HCT116 (cell line): ENCODE measurements around the gene CFAP45. TPM values are rescaled to one million over a fixed set of nuclear protein-coding genes. Genes with fewer than 3 reads are reported as not detected.

Experiments used
- ATAC-seq: fragments of 200-7000 bp; cut with Tn5 transposase; 2 replicates; pipeline ENCODE4 v1.9.1; 2020; ENCODE audit warnings: mild to moderate bottlenecking, moderate library complexity
- BruUV-seq: library from RNA; stranded (reverse); fragments of 400-500 nt; replicated peaks from 2 replicates; lab custom pipeline; 2021; lab: Mats Ljungman, UMichigan
- CTCF ChIA-PET: fragments of 300-600 bp; sonication (Branson Sonifier 250); formaldehyde crosslinking; loops from one replicate; lab custom pipeline; 2021; ENCODE audit warnings: antibody characterized with exemption; lab: Charles Lee
- POLR2A ChIA-PET: fragments of 300-600, 350-600 bp; sonication (Branson Sonifier 250); formaldehyde crosslinking; loops from one replicate; lab custom pipeline; 2021; ENCODE audit warnings: antibody characterized with exemption; lab: Charles Lee
- RAD21 ChIA-PET, 2 experiments: fragments of 300-600 bp; sonication (Branson Sonifier 250); formaldehyde crosslinking; loops; one replicate each; lab custom pipeline; 2023; ENCODE audit warnings: low total read pairs in 2 of 2; ENCODE audit not compliant: uncharacterized antibody in 2 of 2, unreplicated experiment in 2 of 2, low non-redundant PET in 1 of 2; lab: Charles Lee
- DNase-seq: peaks from one replicate; pipeline ENCODE4 v3.0.0-alpha.2; 2010; ENCODE audit warnings: low read depth, low spot score
- H2AFZ ChIP-seq: fragments of 200-600 bp; shearing (Covaris generic), sonication (generic); 2 replicates; pipeline ENCODE4 v1.6.1; 2017; ENCODE audit warnings: low read depth, mixed run types, mixed read lengths, antibody characterized with exemption, low read length; ENCODE audit not compliant: poor library complexity, severe bottlenecking
- H3K27ac ChIP-seq: 2 replicates; pipeline ENCODE4 v1.5.1; 2012; ENCODE audit warnings: low read depth, low read length
- H3K27me3 ChIP-seq: fragments of 200-600 bp; sonication (generic); 2 replicates; pipeline ENCODE4 v1.6.1; 2016; ENCODE audit warnings: mixed run types, low read length, mixed read lengths; ENCODE audit not compliant: insufficient read depth
- H3K36me3 ChIP-seq, 2 experiments: fragments of 200-500 bp in 1 of 2; fragments of 200-600 bp in 1 of 2; sonication (Bioruptor generic) in 1 of 2; sonication (generic) in 1 of 2; 2 replicates each; pipeline versions ENCODE4 v1.5.1 to v1.6.1; 2014 to 2016; ENCODE audit warnings: low read length in 2 of 2, inconsistent platforms in 1 of 2, mixed read lengths in 1 of 2, mixed run types in 1 of 2; ENCODE audit not compliant: insufficient read depth in 2 of 2, control insufficient read depth in 1 of 2
- H3K4me1 ChIP-seq, 2 experiments: fragments of 200-600 bp in 1 of 2; sonication (generic) in 1 of 2; 2 replicates each; pipeline versions ENCODE4 v1.5.1 to v1.6.1; 2012 to 2017; ENCODE audit warnings: low read length in 2 of 2, inconsistent platforms in 1 of 2, mild to moderate bottlenecking in 1 of 2, mixed read lengths in 1 of 2, mixed run types in 1 of 2, moderate library complexity in 1 of 2; ENCODE audit not compliant: insufficient read depth in 2 of 2, control insufficient read depth in 1 of 2
- H3K4me2 ChIP-seq: fragments of 200-600 bp; sonication (generic); 2 replicates; pipeline ENCODE4 v1.6.1; 2017; ENCODE audit warnings: mixed run types, low read length, mixed read lengths
- H3K4me3 ChIP-seq, 2 experiments: fragments of 200-600 bp in 1 of 2; sonication (generic) in 1 of 2; replicated peaks in 1 of 2; 2 replicates each; pipeline ENCODE4 v1.5.1; 2011 to 2016; ENCODE audit warnings: low read length in 2 of 2, control low read depth in 1 of 2, low read depth in 1 of 2, mild to moderate bottlenecking in 1 of 2, mixed read lengths in 1 of 2, mixed run types in 1 of 2
- H3K79me2 ChIP-seq: fragments of 200-600 bp; sonication (generic); 2 replicates; pipeline ENCODE4 v1.6.1; 2017; ENCODE audit warnings: mild to moderate bottlenecking, mixed run types, low read length, moderate library complexity, mixed read lengths; ENCODE audit not compliant: insufficient read depth
- H3K9ac ChIP-seq: fragments of 200-600 bp; sonication (generic); 2 replicates; pipeline ENCODE4 v1.6.1; 2016; ENCODE audit warnings: low read length, mixed read lengths
- H3K9me2 ChIP-seq: fragments of 200-600 bp; sonication (generic), shearing (Covaris generic); 2 replicates; pipeline ENCODE4 v1.6.1; 2017; ENCODE audit warnings: mixed run types, mild to moderate bottlenecking, moderate library complexity; ENCODE audit not compliant: insufficient read depth
- H3K9me3 ChIP-seq, 2 experiments: fragments of 200-500 bp in 1 of 2; fragments of 200-600 bp in 1 of 2; sonication (Bioruptor generic) in 1 of 2; sonication (generic) in 1 of 2; 2 replicates each; pipeline ENCODE4 v1.6.1; 2014 to 2017; ENCODE audit warnings: low read length in 2 of 2, mixed read lengths in 2 of 2, inconsistent platforms in 1 of 2, low read depth in 1 of 2, mild to moderate bottlenecking in 1 of 2, mixed run types in 1 of 2, moderate library complexity in 1 of 2; ENCODE audit not compliant: control insufficient read depth in 1 of 2, insufficient read depth in 1 of 2
- H4K20me1 ChIP-seq: fragments of 200-600 bp; sonication (generic), shearing (Covaris generic); 2 replicates; pipeline ENCODE4 v1.6.1; 2017; ENCODE audit warnings: mixed run types, mild to moderate bottlenecking, moderate library complexity; ENCODE audit not compliant: insufficient read depth
- CBX3 ChIP-seq: IDR thresholded peaks from 2 replicates; pipeline ENCODE4 v1.6.1; 2012; ENCODE audit warnings: low read depth
- CEBPB ChIP-seq: IDR thresholded peaks from 2 replicates; pipeline ENCODE4 v1.6.1; 2012; ENCODE audit warnings: low read depth
- EGR1 ChIP-seq: IDR thresholded peaks from 2 replicates; pipeline ENCODE4 v1.6.1; 2012; ENCODE audit warnings: low read depth
- EZH2 ChIP-seq: fragments of 200-600 bp; sonication (generic); IDR thresholded peaks from 2 replicates; pipeline ENCODE4 v1.6.1; 2017; ENCODE audit warnings: antibody characterized with exemption, mixed run types
- EZH2phosphoT487 ChIP-seq: fragments of 200-600 bp; IDR thresholded peaks from 2 replicates; pipeline ENCODE4 v1.6.1; 2018; ENCODE audit warnings: antibody characterized with exemption, borderline replicate concordance
- FOSL1 ChIP-seq: IDR thresholded peaks from 2 replicates; pipeline ENCODE4 v1.6.1; 2012; ENCODE audit warnings: low read depth
- POLR2AphosphoS5 ChIP-seq: IDR thresholded peaks from 2 replicates; pipeline ENCODE4 v1.6.1; 2011; ENCODE audit warnings: mild to moderate bottlenecking, low read depth, low read length, moderate library complexity
- SIN3A ChIP-seq: IDR thresholded peaks from 2 replicates; pipeline ENCODE4 v1.6.1; 2012; ENCODE audit warnings: low read depth
- SP1 ChIP-seq: IDR thresholded peaks from 2 replicates; pipeline ENCODE4 v1.6.1; 2012; ENCODE audit warnings: low read depth
- SRF ChIP-seq: IDR thresholded peaks from 2 replicates; pipeline ENCODE4 v1.6.1; 2012; ENCODE audit warnings: low read depth
- TCF7L2 ChIP-seq: IDR thresholded peaks from 2 replicates; pipeline ENCODE4 v1.7.0; 2011; ENCODE audit warnings: borderline replicate concordance, inconsistent platforms; ENCODE audit not compliant: insufficient read depth, insufficient read length; ENCODE audit errors: extremely low read depth
- YY1 ChIP-seq: IDR thresholded peaks from 2 replicates; pipeline ENCODE4 v1.6.1; 2011; ENCODE audit warnings: low read length, low read depth, moderate library complexity, mild to moderate bottlenecking; ENCODE audit not compliant: insufficient replicate concordance; ENCODE audit errors: extremely low read depth
- ZFX ChIP-seq: fragments of 450-650 bp; IDR thresholded peaks from 2 replicates; pipeline ENCODE4 v1.6.1; 2017
- ZNF274 ChIP-seq: fragments of 200-500 bp; sonication (Bioruptor generic); IDR thresholded peaks from 2 replicates; pipeline ENCODE4 v1.6.1; 2014; ENCODE audit warnings: mild to moderate bottlenecking, low read depth, low read length, inconsistent platforms
- intact Hi-C: fragments of 100-400 bp; cut with micrococcal nuclease; formaldehyde crosslinking; loops from 2 replicates; pipeline ENCODE4 v1.10.0; 2022
- total RNA-seq: library from RNA; stranded (reverse); gene quantifications from one replicate; pipeline ENCODE4 v1.2.1, GENCODE V29; 2021; ENCODE audit not compliant: unreplicated experiment
- TF ChIP-seq, protein P1 (sequence below): IDR thresholded peaks from 2 replicates; pipeline ENCODE4 v1.6.1; 2012
- TF ChIP-seq, protein P2 (sequence below): IDR thresholded peaks from 2 replicates; pipeline ENCODE4 v1.6.1; 2012
- TF ChIP-seq, protein P3 (sequence below): IDR thresholded peaks from 2 replicates; pipeline ENCODE4 v1.6.1; 2011; ENCODE audit warnings: mild to moderate bottlenecking, low read length, moderate library complexity; ENCODE audit not compliant: insufficient replicate concordance; ENCODE audit errors: extremely low read depth
- TF ChIP-seq, protein P4 (sequence below): IDR thresholded peaks from 2 replicates; pipeline ENCODE4 v1.6.1; 2012; ENCODE audit warnings: low read depth
- TF ChIP-seq, protein P5 (sequence below), 3 experiments: fragments of 200-600 bp in 1 of 3; sonication (generic) in 1 of 3; IDR thresholded peaks in 2 of 3; conservative IDR thresholded peaks in 1 of 3; 2 replicates each; pipeline ENCODE4 v1.5.1; 2012 to 2017; ENCODE audit warnings: low read depth in 2 of 3, low read length in 2 of 3, antibody characterized with exemption in 1 of 3, borderline replicate concordance in 1 of 3, control low read depth in 1 of 3, mild to moderate bottlenecking in 1 of 3, mixed read lengths in 1 of 3, mixed run types in 1 of 3, moderate library complexity in 1 of 3; ENCODE audit not compliant: insufficient read depth in 1 of 3

CFAP45 gene
- total RNA-seq, 1 experiment from 2014 or later = 0.59 TPM

DNA sequence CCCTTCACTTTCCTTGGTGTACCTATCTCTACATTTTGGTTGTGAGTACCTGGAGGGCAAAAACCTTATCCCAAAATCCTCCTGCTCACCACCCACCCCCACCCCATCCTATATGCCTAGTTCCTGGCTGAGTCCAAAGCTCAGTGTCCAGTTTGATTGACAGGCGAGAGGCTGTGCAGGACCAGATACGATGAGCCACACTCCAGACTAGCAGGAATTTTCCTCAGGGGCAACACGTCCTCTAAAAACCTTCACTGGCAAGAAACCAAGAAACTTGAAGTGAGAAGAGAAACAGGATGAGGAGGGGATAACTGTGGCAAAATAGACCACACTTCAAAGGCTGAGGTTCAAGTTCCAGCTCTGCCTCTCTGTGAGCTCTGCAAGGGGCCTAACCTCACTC lies 74.4 kb downstream of the CFAP45 start (continued):
- TF ChIP-seq, protein P1, sequence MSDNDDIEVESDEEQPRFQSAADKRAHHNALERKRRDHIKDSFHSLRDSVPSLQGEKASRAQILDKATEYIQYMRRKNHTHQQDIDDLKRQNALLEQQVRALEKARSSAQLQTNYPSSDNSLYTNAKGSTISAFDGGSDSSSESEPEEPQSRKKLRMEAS = no peak
- TF ChIP-seq CBX3 (no peak), TCF7L2 (no peak), FOSL1 (no peak), CEBPB (no peak), EZH2 (no peak), ZNF274 (no peak)
- TF ChIP-seq, protein P2, sequence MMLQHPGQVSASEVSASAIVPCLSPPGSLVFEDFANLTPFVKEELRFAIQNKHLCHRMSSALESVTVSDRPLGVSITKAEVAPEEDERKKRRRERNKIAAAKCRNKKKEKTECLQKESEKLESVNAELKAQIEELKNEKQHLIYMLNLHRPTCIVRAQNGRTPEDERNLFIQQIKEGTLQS = no peak

DNA sequence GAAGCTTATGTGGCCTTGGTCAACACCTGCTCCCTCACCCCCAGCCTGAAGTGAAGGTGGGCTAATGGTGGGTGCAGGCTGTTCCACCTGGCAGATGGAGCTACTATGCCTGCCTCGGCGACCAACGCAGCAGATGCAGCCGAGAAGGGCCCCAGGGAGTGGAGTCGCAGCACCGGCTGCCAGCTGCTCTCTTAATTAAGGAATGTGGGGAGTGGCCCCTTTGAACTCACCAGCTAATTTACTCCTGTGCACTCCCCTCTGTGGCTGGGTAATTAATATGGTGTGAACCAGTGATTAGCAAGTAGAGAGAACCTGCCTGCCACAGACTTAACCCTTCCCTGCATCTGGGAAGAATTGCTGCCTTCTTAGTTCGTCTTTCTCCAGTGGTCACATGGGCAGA lies 76.6 kb downstream of the CFAP45 start:
- Histone ChIP-seq H3K79me2 (no peaks in the 10 kb centered on the region), H3K4me2 (no peak overlapping the region), H3K9me2 (no peaks in the 10 kb centered on the region), H3K4me1 (no peaks in the 10 kb centered on the region), H2AFZ (no peak overlapping the region), H4K20me1 (no peaks in the 10 kb centered on the region), H3K9me3 (no peaks in the 10 kb centered on the region), H3K4me3 (no peak overlapping the region), H3K27me3 (peaks cover 21% of the 10 kb centered on the region; the same call in 1 of the 2 replicates), H3K9ac (no peak overlapping the region), H3K27ac (no peak overlapping the region), H3K36me3 (no peaks in the 10 kb centered on the region)
- ChIA-PET CTCF (no interaction called here), RAD21 (no interaction called here), POLR2A (no interaction called here)
- no TSS peak for BruUV-seq
- intact Hi-C loops = no loop called here
- DNase-seq (no peak), ATAC-seq (no peak)
- no peak for TF ChIP-seq CBX3
- TF ChIP-seq, protein P3, sequence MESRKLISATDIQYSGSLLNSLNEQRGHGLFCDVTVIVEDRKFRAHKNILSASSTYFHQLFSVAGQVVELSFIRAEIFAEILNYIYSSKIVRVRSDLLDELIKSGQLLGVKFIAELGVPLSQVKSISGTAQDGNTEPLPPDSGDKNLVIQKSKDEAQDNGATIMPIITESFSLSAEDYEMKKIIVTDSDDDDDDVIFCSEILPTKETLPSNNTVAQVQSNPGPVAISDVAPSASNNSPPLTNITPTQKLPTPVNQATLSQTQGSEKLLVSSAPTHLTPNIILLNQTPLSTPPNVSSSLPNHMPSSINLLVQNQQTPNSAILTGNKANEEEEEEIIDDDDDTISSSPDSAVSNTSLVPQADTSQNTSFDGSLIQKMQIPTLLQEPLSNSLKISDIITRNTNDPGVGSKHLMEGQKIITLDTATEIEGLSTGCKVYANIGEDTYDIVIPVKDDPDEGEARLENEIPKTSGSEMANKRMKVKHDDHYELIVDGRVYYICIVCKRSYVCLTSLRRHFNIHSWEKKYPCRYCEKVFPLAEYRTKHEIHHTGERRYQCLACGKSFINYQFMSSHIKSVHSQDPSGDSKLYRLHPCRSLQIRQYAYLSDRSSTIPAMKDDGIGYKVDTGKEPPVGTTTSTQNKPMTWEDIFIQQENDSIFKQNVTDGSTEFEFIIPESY = no peak
- no peak for TF ChIP-seq ZFX
- no peak for TF ChIP-seq POLR2AphosphoS5
- TF ChIP-seq SP1 = no peak
- no peak for TF ChIP-seq SRF
- no peak for TF ChIP-seq SIN3A
- TF ChIP-seq ZNF274 = no peak
- TF ChIP-seq FOSL1 = no peak
- TF ChIP-seq EGR1 = no peak
- TF ChIP-seq, protein P4, sequence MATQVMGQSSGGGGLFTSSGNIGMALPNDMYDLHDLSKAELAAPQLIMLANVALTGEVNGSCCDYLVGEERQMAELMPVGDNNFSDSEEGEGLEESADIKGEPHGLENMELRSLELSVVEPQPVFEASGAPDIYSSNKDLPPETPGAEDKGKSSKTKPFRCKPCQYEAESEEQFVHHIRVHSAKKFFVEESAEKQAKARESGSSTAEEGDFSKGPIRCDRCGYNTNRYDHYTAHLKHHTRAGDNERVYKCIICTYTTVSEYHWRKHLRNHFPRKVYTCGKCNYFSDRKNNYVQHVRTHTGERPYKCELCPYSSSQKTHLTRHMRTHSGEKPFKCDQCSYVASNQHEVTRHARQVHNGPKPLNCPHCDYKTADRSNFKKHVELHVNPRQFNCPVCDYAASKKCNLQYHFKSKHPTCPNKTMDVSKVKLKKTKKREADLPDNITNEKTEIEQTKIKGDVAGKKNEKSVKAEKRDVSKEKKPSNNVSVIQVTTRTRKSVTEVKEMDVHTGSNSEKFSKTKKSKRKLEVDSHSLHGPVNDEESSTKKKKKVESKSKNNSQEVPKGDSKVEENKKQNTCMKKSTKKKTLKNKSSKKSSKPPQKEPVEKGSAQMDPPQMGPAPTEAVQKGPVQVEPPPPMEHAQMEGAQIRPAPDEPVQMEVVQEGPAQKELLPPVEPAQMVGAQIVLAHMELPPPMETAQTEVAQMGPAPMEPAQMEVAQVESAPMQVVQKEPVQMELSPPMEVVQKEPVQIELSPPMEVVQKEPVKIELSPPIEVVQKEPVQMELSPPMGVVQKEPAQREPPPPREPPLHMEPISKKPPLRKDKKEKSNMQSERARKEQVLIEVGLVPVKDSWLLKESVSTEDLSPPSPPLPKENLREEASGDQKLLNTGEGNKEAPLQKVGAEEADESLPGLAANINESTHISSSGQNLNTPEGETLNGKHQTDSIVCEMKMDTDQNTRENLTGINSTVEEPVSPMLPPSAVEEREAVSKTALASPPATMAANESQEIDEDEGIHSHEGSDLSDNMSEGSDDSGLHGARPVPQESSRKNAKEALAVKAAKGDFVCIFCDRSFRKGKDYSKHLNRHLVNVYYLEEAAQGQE = no peak
- TF ChIP-seq, protein P5, sequence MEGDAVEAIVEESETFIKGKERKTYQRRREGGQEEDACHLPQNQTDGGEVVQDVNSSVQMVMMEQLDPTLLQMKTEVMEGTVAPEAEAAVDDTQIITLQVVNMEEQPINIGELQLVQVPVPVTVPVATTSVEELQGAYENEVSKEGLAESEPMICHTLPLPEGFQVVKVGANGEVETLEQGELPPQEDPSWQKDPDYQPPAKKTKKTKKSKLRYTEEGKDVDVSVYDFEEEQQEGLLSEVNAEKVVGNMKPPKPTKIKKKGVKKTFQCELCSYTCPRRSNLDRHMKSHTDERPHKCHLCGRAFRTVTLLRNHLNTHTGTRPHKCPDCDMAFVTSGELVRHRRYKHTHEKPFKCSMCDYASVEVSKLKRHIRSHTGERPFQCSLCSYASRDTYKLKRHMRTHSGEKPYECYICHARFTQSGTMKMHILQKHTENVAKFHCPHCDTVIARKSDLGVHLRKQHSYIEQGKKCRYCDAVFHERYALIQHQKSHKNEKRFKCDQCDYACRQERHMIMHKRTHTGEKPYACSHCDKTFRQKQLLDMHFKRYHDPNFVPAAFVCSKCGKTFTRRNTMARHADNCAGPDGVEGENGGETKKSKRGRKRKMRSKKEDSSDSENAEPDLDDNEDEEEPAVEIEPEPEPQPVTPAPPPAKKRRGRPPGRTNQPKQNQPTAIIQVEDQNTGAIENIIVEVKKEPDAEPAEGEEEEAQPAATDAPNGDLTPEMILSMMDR (IDR thresholded peaks at IDR 0.05 in 2 of 3, conservative IDR thresholded peaks at IDR 0.05 in 1 of 3; ENCODE audit: borderline replicate concordance in 1 of 3, insufficient read depth in 1 of 3, low read depth in 2 of 3, low read length in 2 of 3) = no peak
- TF ChIP-seq EZH2phosphoT487 = no peak
- no peak for TF ChIP-seq YY1
- no peak for TF ChIP-seq EZH2
